NB4 (cell line): Measurements from ENCODE around the gene MAP4K4.

Experiments used
- DNase-seq: peaks from one replicate; pipeline ENCODE4 v3.0.0; 2010; ENCODE audit warnings: low read depth
- H3K4me3 ChIP-seq: one replicate; pipeline ENCODE4 v1.5.1; 2011; ENCODE audit warnings: mild to moderate bottlenecking, low read depth, low read length, moderate library complexity
- MAX ChIP-seq: IDR thresholded peaks from 2 replicates; pipeline ENCODE4 v1.6.1; 2011; ENCODE audit warnings: low read depth, low read length
- MYC ChIP-seq: IDR thresholded peaks from 2 replicates; pipeline ENCODE4 v1.6.1; 2011; ENCODE audit warnings: low read depth, low read length
- POLR2A ChIP-seq: IDR thresholded peaks from 2 replicates; pipeline ENCODE4 v1.6.1; 2011; ENCODE audit warnings: mild to moderate bottlenecking; ENCODE audit not compliant: insufficient read length; ENCODE audit errors: extremely low read depth
- TF ChIP-seq, protein P1 (sequence below): IDR thresholded peaks from one replicate; pipeline ENCODE4 v1.5.1; 2012; ENCODE audit warnings: low read depth, low read length

The MAP4K4 gene

DNA sequence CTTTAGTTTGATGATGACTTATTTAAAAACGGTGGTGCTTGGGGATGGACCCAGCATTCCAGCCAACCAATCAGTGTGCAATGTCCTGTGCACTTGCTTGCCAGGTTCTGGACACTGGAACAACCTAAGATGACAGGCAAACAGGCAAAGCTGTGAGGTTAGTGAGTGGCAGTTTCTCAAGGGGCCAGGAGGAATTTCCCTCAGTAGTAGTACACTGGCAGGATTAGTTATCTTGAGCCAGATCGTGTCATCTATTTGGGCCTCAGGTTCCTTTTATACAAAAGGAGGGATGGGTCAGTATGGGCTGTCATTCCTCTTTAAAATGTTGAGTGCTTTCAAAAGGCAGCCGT, 26.6 kb downstream of the MAP4K4 start:
- H3K4me3 ChIP-seq: no peak overlapping the region

GRCh38 chr2:101725038-101725437, 27.5 kb downstream of the MAP4K4 start:
- no peak for DNase-seq
- TF ChIP-seq MAX (no peak), MYC (no peak), POLR2A (no peak)
- TF ChIP-seq, protein P1, sequence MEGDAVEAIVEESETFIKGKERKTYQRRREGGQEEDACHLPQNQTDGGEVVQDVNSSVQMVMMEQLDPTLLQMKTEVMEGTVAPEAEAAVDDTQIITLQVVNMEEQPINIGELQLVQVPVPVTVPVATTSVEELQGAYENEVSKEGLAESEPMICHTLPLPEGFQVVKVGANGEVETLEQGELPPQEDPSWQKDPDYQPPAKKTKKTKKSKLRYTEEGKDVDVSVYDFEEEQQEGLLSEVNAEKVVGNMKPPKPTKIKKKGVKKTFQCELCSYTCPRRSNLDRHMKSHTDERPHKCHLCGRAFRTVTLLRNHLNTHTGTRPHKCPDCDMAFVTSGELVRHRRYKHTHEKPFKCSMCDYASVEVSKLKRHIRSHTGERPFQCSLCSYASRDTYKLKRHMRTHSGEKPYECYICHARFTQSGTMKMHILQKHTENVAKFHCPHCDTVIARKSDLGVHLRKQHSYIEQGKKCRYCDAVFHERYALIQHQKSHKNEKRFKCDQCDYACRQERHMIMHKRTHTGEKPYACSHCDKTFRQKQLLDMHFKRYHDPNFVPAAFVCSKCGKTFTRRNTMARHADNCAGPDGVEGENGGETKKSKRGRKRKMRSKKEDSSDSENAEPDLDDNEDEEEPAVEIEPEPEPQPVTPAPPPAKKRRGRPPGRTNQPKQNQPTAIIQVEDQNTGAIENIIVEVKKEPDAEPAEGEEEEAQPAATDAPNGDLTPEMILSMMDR: no peak
- no peak overlapping the region for H3K4me3 ChIP-seq

More for the DNA sequence above, 26.6 kb downstream of the MAP4K4 start:
- TF ChIP-seq POLR2A (no peak), MAX (no peak), MYC (no peak)
- TF ChIP-seq, protein P1: no peak
- no peak for DNase-seq

DNA sequence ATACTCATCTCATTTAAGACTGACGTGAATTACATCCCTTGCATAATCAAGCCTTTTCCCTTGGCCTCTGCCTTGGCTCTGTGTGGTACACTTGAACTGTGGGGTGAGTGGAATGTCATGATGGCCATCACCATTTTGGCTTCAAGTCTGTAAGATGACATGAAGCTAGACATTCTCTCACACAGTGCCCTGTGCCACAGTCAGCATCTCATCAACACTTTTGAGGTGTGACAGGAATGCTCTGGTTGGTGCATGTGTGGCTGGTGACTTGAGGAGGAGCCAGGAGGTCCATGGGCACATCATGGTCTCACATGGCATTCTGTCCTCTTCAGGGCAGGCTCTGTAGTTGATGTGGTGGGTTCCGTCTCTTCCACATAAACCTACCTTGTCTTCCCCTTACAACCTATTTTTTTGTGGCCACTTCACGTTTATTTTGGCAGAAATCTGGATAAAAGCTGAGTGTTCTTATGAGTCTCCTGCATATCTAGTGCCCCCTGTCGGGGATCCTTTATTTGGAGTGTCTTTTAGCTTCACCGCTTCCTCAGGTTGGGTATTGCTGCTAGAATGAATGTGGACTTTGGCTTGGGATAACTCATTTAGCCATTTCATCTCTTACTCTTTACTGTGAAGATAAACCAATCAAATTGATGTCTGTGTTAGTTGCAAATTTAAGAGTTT, 28.1 kb downstream of the MAP4K4 start:
- TF ChIP-seq MYC (no peak), POLR2A (no peak), MAX (no peak)
- TF ChIP-seq, protein P1: peak; percentile 55
- no peak overlapping the region for H3K4me3 ChIP-seq
- peak; percentile 68 for DNase-seq

GRCh38 chr2:101728865-101729264, 31.4 kb downstream of the MAP4K4 start:
- DNase-seq: no peak
- no peak overlapping the region for H3K4me3 ChIP-seq

GRCh38 chr2:101729521-101730190, 32.1 kb downstream of the MAP4K4 start:
- no peak for DNase-seq
- TF ChIP-seq MAX (no peak), MYC (no peak), POLR2A (no peak)
- TF ChIP-seq, protein P1: no peak
- no peak overlapping the region for H3K4me3 ChIP-seq

More at GRCh38 chr2:101728865-101729264, 31.4 kb downstream of the MAP4K4 start:
- TF ChIP-seq MAX (no peak), MYC (no peak), POLR2A (no peak)
- TF ChIP-seq, protein P1: no peak
